Inflammatory macrophage treated with lipopolysaccharide for 1 hour (primary cell): ENCODE measurements around the gene MYH7.
A peak's percentile ranks its signal among the peaks of the same experiment; 100 is the strongest.
"Not testable (repeated sequence)": the region's sequence is repeated elsewhere in the genome, so short reads cannot be mapped to it uniquely, and the experiment has no call there.

Source experiments
- DNase-seq, 2 donors: peaks; one replicate each; pipeline ENCODE4 v3.0.0-alpha.2; 2020 to 2022

MYH7 gene

DNA sequence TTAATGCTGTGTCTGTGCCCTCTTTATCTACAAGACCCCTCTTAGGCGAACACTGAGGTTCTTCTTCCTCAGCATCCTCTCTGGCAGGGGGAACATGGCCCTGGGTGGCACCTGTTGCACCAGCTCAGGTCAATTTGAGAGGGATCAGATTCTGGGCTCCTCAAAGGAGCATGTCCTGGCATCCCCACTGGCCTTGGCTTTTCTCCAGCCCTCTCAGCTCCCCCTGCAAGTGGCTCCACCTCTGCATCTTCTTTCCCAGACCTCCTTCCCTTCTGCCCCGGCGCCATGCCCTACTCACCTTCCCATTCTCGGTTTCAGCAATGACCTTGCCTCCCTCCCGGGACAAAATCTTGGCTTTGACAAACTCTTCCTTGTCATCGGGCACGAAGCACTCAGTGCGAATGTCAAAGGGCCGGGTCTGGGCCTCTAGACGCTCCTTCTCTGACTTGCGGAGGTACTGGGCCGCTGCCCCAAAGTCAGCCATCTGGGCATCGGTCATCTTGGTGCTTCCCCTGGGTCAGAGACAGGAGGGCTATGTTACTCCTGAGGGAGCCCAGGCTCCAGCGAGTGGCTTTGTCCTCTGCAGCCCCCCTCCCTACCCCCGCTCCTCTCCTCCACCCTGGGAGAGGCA is 28.6 kb downstream of the MYH7 start:
- no peak for DNase-seq

- no peak for DNase-seq
Measured at GRCh38 chr14:23406244-23406643, 29.2 kb downstream of the MYH7 start.

GRCh38 chr14:23405516-23406025 is 29.9 kb downstream of the MYH7 start:
- DNase-seq, result no peak

- DNase-seq, result no peak
Measured at GRCh38 chr14:23405096-23405495, 30.4 kb downstream of the MYH7 start.

GRCh38 chr14:23404331-23404900 is 31.0 kb downstream of the MYH7 start:
- no peak for DNase-seq

GRCh38 chr14:23403908-23404307 is 31.6 kb downstream of the MYH7 start:
- no peak for DNase-seq

- no peak for DNase-seq
Measured at GRCh38 chr14:23403139-23403438, 32.4 kb downstream of the MYH7 start.

- no peak for DNase-seq
Measured at GRCh38 chr14:23402296-23403138, 32.9 kb downstream of the MYH7 start.

GRCh38 chr14:23401291-23401690 is 34.2 kb downstream of the MYH7 start:
- peak; percentile 5 to 40 for DNase-seq

GRCh38 chr14:23400496-23401149 is 34.8 kb downstream of the MYH7 start:
- DNase-seq, result peak in 1 of 2 donors; percentile 6

DNA sequence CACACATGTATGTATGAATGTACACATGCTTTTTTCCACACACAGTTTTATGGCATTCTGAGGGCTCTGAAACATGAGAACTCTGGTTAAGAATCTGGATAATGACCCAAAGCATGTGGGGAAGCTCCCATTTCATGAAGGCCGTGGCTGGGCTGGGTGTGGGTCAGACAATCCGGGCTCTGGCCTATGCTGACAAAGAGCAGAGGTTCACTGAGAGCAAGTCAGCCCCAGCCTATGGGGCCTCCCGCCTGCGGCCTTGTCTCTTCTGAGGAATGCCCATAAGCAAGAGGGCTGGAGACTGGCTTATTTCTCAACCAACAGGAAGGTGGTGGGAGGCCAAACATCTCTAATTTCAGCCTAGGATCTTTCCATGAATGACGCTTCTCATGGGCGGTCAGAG is 35.9 kb downstream of the MYH7 start:
- DNase-seq, result no peak

DNA sequence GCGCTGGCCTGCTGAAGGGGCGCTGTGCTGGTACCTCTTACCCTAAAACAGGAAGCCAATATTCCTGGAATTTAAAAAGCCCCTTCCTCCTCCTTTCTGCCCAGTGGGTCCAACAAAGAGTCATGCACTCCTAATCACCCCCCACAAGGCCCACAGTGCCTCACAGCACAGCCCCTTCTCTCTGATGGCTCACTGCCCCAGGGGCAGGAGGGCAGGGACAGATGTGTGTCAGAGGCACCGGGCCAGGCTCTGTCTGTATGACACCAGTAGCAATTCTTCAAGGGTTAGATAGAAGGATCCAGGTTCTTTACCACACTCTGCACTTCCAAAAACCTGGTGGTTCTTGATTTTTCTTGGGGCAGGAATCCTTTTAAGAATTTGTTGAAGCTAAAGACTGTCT is 36.3 kb downstream of the MYH7 start:
- DNase-seq, result no peak

DNA sequence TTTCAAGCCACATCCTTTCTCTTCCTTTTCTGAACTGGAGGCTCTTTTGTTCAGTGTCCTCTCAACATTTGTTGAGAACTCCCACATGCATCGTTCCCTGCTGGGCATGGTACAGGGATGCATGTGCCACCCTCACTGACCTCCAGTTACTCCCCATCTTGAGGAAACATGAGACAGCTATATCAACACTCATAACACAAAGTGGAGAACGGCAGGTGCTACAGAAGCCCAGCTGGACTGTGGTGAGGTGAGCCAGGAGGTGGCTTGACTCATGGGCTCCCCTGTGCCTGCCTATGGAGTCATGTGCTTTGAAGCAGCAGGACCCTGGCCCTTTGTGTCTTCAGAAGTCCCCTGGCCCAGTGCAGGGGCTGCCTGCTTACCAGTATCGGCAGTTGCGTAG is 37.1 kb downstream of the MYH7 start:
- DNase-seq, result no peak

DNA sequence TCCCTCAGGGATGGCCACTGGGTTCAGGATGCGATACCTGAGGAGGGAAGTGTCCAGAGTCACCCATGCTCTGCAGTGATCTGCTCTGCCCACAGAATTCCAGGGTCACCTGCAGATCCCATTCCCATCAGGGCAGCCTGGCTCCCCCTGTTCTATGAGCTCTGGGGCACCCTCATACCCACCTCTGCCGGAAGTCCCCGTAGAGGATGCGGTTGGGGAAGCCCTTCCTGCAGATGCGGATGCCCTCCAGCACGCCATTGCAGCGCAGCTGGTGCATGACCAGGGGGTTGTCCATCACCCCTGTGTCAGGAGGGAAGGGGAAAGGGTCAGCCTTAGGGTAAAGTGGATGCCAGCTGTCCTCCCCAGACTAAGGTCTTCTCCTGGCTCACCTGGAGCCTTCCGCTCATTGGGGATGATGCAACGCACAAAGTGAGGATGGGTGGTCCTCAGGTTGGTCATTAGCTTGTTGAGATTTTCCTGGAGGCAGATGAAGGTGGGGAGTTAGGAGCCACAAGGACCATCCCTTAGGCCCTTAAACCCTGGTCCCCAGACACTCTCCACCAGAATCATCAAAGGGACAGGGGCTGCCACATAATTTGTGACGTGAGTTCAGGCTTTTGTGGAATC is 38.6 kb downstream of the MYH7 start:
- DNase-seq, result no peak

DNA sequence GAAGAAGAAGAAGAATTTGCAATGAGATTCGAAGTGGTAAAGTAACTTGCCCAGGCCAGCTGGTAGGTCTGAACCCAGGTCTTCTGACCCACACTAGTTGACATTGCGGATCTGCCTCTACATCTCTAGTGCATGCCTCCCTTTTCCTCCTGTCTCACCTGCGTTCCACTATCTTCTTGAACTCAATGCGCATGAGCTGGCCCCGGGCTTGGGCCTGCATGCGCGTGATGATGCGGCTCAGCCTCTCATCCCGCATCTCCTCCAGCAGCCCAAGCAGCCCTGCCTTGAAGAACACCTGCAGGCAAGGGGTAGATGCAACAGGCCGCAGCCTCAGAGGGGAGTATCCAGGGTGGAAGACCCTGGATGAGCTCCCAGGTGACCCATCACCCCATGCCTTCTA is 39.3 kb downstream of the MYH7 start:
- no peak for DNase-seq

- no peak for DNase-seq
Measured at GRCh38 chr14:23392613-23393012, 42.8 kb downstream of the MYH7 start.

DNA sequence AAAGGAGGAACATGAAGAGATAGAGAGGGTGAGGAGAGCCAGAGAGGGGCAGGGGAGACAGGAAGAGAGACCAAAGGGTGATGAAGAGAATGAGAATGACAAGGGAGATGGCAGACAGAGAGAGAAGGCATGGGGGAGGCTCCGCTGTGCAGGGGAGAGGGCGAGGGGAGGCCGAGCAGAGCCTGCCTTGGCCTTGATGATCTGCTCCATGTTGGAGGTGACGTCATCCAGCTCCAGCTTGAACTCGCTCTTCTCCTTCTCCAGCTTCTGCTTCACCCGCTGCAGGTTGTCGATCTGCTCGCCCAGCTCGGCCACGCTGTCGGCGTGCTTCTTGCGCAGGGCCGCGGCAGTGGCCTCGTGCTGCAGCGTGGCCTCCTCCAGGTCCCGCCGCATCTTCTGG is 45.6 kb downstream of the MYH7 start:
- not testable (repeated sequence) for DNase-seq

DNA sequence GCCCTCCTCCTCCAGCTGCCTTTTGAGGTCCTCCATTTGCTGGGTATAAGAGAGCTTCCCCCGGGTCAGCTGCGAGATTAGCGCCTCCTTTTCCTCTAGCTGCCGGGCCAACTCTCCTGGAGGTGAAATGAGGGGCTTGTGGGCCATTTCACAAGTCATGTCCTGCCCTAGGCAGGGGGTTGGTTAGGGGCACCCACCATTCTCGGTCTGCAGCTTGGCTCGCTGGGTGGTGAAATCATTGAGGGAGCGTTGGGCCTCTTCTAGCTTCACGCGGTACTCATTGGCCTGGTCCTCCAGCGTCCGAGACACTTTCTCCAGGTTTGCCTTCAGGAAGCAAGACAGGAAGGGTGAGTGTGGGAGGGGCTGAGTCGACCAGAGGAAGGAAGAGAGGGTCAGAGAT is 46.1 kb downstream of the MYH7 start:
- DNase-seq, result no peak

DNA sequence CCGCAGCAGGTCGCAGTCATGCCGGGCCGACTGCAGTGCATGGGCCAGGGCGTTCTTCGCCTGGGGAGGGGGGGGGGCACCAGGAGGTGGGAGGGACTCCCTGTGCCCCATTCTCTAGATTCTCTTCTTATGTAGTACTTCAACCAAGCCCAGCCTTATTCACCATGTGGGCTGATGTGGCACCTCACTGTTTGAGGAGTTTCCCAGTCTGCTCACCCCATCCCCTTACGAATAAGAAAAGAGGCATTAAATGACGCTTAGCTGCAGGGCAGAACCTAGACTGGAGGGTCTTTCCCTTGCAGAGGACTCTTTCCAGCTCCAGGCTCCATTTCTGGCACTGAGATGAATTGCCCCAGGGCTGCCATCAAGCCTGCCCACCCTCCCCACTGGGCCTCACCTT is 46.5 kb downstream of the MYH7 start:
- no peak for DNase-seq

- no peak for DNase-seq
Measured at GRCh38 chr14:23387916-23388882, 47.3 kb downstream of the MYH7 start.

- DNase-seq, result no peak
Measured at GRCh38 chr14:23386999-23387398, 48.5 kb downstream of the MYH7 start.

DNA sequence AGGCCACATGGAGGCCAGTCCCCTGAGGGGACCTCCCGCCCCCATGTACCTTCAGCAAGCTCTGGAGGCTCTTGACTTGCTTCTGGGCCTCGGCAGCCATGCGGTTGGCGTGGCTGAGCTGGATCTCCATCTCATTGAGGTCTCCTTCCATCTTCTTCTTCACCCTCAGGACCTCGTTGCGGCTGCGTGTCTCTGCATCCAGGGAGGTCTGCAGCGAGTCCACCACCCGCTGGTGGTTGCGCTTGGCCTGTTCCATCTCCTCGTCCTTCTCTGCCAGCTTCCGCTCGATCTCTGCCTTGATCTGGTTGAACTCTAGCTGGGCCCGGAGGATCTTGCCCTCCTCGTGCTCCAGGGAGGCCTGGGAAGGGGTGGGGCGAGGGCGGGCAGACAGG is 49.2 kb downstream of the MYH7 start:
- not testable (repeated sequence) for DNase-seq
